ENCODE data around the gene NPRL2.

Gene NPRL2

GRCh38 chr3:50345586-50346234 is 4.9 kb downstream of the NPRL2 start, which contains the start of gene ZMYND10:
Gene ZMYND10, minus strand, starts transcription at chr3:50345732. Its CDS starts 153 bp downstream, at chr3:50345579.
- H3K36me3 ChIP-seq (ENCODE audit: low read length), result no peaks in the 10 kb centered on the region
- H3K9me2 ChIP-seq (replicated peaks; ENCODE audit: insufficient read depth, low read length), result no peaks in the 10 kb centered on the region
- peak within 1 kb of the TSS; percentile 48 for H3K4me2 ChIP-seq (ENCODE audit: low read depth, low read length, poor library complexity, severe bottlenecking)
- no peak within 1 kb of the TSS for H3K4me3 ChIP-seq (ENCODE audit: insufficient read depth, low read length, poor library complexity, severe bottlenecking)
- H3F3A ChIP-seq (ENCODE audit: insufficient read depth), result no peaks in the 10 kb centered on the region
- TF ChIP-seq CTCF (IDR thresholded peaks at IDR 0.05; ENCODE audit: insufficient read depth, low read length, poor library complexity, severe bottlenecking), result no peak
- no peaks in the 10 kb centered on the region for H3K27me3 ChIP-seq (ENCODE audit: low read length)
- no peak within 1 kb of the TSS for H2AFZ ChIP-seq (ENCODE audit: low read depth, low read length, severe bottlenecking)
- H4K20me1 ChIP-seq (ENCODE audit: low read depth, low read length), result no peaks in the 10 kb centered on the region
- H3K27ac ChIP-seq (ENCODE audit: low read depth, low read length), result no peak within 1 kb of the TSS
- H3K79me2 ChIP-seq (ENCODE audit: insufficient read depth, low read length), result peaks cover 11% of the 10 kb centered on the region; the same call in 1 of the 2 replicates
- no peaks in the 10 kb centered on the region for H3K9me3 ChIP-seq (ENCODE audit: insufficient read depth, low read length)
- peak within 1 kb of the TSS; percentile 45; the same call in 1 of the 2 replicates for H3K9ac ChIP-seq (ENCODE audit: low read length)

DNA sequence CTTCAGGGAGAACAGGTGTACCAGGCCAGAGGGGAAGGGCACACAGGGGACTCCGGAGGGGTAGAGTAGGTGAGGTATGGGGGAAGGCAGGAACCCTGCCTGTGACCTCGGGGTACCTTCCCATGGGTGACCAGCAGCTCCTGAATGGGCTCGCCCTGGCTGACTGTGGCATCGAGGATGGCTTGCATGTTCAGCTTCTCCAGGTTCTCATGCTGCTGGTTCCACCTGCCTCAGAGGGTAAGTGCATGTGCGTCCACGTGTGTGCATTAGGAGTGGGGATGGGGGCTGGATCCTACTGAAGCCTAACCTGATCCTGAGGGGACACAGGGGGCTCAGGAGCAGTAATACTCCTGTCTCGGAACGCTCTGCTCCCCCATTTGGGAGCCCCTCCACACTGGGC is 5.6 kb downstream of the NPRL2 start:
- Histone ChIP-seq H4K20me1 (ENCODE audit: low read depth, low read length) (no peaks in the 10 kb centered on the region), H3K27me3 (ENCODE audit: low read length) (no peaks in the 10 kb centered on the region), H3K27ac (ENCODE audit: low read depth, low read length) (no peak overlapping the region), H3K9ac (ENCODE audit: low read length) (0 out of 2 replicates have a peak overlapping the region, but pooled peaks have one; percentile 45), H3F3A (ENCODE audit: insufficient read depth) (no peaks in the 10 kb centered on the region), H2AFZ (ENCODE audit: low read depth, low read length, severe bottlenecking) (no peak overlapping the region), H3K36me3 (ENCODE audit: low read length) (no peaks in the 10 kb centered on the region), H3K9me2 (replicated peaks; ENCODE audit: insufficient read depth, low read length) (no peaks in the 10 kb centered on the region), H3K9me3 (ENCODE audit: insufficient read depth, low read length) (no peaks in the 10 kb centered on the region), H3K4me2 (ENCODE audit: low read depth, low read length, poor library complexity, severe bottlenecking) (peak overlapping the region; percentile 48), H3K4me3 (ENCODE audit: insufficient read depth, low read length, poor library complexity, severe bottlenecking) (no peak overlapping the region), H3K79me2 (ENCODE audit: insufficient read depth, low read length) (peaks cover 7% of the 10 kb centered on the region; the same call in 1 of the 2 replicates)
- no peak for TF ChIP-seq EZH2phosphoT487 (conservative IDR thresholded peaks at IDR 0.05; ENCODE audit: low read length)
- TF ChIP-seq CTCF (IDR thresholded peaks at IDR 0.05; ENCODE audit: insufficient read depth, low read length, poor library complexity, severe bottlenecking), result no peak

DNA sequence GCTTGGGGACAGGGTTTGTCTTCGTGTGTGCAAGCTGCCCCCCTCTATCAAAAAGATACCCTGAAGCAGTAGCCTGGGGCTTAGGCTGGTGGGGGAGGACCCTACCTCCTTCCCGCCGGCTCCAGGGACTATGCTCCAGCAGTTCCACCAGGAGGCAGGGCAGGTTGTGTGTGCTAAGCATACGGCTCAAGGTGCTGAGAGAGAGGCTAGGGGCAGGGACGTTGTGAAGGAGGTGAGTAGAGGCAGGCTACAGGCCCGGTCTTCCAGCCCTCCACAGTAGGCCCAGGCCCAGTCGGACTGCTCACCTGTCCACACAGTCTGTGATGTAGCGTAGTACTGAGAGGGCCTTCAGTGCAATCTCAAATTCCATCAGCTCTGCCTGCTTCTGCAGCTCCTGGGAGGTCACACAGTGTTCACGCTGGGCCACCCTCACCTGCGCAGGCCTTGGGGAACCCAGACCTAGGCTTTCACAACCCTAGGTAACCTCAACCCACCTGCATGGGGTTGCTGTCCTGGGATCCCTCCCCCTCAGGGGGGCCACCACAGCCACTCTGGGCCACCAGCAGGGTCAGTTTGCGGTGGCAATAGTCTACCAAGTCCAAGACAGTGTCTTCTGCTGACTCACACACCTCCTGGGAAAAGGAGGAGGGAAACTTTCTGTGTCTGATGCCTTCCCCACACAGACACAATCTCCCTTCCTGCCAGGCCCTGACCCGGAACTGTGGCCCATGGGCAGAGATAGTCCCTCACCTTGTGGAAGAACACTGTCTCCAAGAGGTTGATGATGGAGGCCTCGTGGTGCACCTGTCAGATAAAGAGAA is 7.6 kb downstream of the NPRL2 start:
- no peaks in the 10 kb centered on the region for H3K9me2 ChIP-seq (replicated peaks; ENCODE audit: insufficient read depth, low read length)
- no peaks in the 10 kb centered on the region for H3K36me3 ChIP-seq (ENCODE audit: low read length)
- H3F3A ChIP-seq (ENCODE audit: insufficient read depth), result peaks cover 11% of the 10 kb centered on the region; the same call in 1 of the 2 replicates
- no peak overlapping the region for H3K9ac ChIP-seq (ENCODE audit: low read length)
- no peaks in the 10 kb centered on the region for H3K79me2 ChIP-seq (ENCODE audit: insufficient read depth, low read length)
- H3K4me2 ChIP-seq (ENCODE audit: low read depth, low read length, poor library complexity, severe bottlenecking), result no peak overlapping the region
- no peaks in the 10 kb centered on the region for H4K20me1 ChIP-seq (ENCODE audit: low read depth, low read length)
- H3K27ac ChIP-seq (ENCODE audit: low read depth, low read length), result no peak overlapping the region
- H2AFZ ChIP-seq (ENCODE audit: low read depth, low read length, severe bottlenecking), result no peak overlapping the region
- no peak overlapping the region for H3K4me3 ChIP-seq (ENCODE audit: insufficient read depth, low read length, poor library complexity, severe bottlenecking)
- H3K9me3 ChIP-seq (ENCODE audit: insufficient read depth, low read length), result no peaks in the 10 kb centered on the region
- no peak for TF ChIP-seq CTCF (IDR thresholded peaks at IDR 0.05; ENCODE audit: insufficient read depth, low read length, poor library complexity, severe bottlenecking)
- no peak for TF ChIP-seq EZH2phosphoT487 (conservative IDR thresholded peaks at IDR 0.05; ENCODE audit: low read length)
- no peaks in the 10 kb centered on the region for H3K27me3 ChIP-seq (ENCODE audit: low read length)

Measured in SU-DHL-6 (cell line).